Left colon (tissue), 2 donors: Measurements from ENCODE around the gene VIPR2. TPM values are rescaled to one million over a fixed set of nuclear protein-coding genes. Genes with fewer than 3 reads are reported as not detected.

Experiments used
- ATAC-seq: fragments of 200-7000 bp; cut with Tn5 transposase; one replicate; pipeline ENCODE4 v1.9.1; 2020; ENCODE audit warnings: mild to moderate bottlenecking, moderate library complexity
- DNase-seq, 2 donors: peaks; one replicate each; pipeline ENCODE4 v3.0.0-alpha.2; 2020
- intact Hi-C, 2 donors: fragments of 100-400 bp; cut with DNase I in 1 of 2; cut with micrococcal nuclease in 1 of 2; formaldehyde crosslinking; loops; one replicate each; pipeline versions ENCODE4 v1.11.2 to v1.14.0; 2022; cut with DNase I, micrococcal nuclease
- total RNA-seq, 2 donors: library from RNA; stranded (reverse); fragmentation: NEBNext Ultra II Directional; extraction: Animal tissue kit (Norgen Biotek cat#: 25700); gene quantifications; one replicate each; pipeline ENCODE4 v1.2.1, GENCODE V29; 2021
- donor health status: DM: no; HTN: no; CAD: no.
- donor health status: DM: yes; HTN: yes; CAD: no.

Gene VIPR2
- total RNA-seq, 2 donors from 2014 or later: 0.55 to 1.6 TPM

DNA sequence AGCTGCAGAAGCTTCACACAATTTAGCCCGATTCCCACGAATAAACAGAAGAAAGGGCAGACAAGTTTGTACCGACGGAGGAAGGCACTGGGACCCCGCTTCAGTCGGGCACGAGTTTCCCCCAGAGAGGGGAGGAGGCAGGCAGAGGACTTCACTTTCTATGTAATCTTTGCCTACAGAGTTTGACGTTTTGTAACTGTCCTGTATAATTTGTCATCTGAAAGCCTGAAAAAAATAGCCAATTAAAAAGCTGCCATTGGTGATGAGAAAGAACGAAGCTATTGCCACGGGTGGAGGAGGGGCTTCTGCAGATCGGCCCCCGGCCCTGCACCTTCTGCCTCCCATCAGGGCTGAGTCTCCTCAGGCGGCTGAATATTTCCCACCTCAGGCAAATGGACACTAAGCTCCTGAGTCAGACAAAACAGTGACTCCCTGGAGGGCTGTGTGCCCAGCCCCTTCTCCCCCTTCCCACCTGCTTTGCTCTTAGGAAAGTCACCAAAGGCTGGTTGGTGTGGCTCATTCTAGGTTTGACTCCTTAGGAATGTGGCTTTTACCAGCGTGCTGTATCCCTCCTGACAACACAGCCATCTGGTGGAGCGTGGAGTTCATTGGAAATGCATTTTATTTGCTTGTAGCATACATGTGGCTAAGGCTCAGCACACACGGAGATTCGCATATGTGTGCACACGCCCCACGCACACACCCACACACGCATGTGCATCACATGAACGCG lies 117.4 kb downstream of the VIPR2 start:
- intact Hi-C loops: no loop called here
- ATAC-seq (peak; percentile 14), DNase-seq (peak in 1 of 2 donors; percentile 17)

DNA sequence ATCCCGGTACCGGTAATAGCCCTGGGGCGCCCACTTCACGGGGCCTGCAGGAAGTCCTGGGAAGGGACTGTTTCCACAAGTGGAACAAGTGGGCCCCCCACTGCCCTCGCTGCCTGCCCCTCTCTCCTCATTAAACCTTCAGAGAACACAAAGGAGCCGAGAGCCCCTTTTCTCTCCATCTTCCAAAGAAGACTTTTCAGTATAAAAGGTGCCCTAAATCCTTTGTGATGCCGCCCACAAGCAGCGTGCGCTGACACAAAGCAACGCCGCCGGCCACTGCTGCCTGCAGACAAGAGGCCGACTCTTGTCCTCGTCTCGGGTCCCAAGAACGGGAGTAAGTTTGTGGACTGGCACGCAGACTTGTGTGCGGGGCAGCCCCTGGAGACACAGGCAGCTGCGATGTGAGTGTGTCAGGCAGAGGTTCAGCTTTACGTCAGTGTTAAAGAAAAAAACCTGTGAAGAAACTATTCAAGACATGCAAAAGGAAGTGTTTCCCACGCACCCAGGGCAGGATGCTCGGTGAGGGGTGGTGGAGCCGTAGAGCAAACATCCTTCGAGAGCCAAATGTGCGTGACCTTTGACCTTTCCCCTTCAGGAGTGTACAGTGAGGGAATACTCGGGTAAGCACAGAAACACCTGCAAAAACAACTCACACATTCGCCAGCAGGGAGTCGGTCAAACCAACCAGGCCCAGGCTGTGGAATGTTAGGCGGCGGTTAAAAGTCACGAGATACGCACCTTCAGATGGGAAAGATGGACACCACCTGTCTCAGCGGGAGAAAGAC lies 118.2 kb downstream of the VIPR2 start:
- DNase-seq: peak in 1 of 2 donors; percentile 19
- ATAC-seq: no peak
- intact Hi-C loops: no loop called here

DNA sequence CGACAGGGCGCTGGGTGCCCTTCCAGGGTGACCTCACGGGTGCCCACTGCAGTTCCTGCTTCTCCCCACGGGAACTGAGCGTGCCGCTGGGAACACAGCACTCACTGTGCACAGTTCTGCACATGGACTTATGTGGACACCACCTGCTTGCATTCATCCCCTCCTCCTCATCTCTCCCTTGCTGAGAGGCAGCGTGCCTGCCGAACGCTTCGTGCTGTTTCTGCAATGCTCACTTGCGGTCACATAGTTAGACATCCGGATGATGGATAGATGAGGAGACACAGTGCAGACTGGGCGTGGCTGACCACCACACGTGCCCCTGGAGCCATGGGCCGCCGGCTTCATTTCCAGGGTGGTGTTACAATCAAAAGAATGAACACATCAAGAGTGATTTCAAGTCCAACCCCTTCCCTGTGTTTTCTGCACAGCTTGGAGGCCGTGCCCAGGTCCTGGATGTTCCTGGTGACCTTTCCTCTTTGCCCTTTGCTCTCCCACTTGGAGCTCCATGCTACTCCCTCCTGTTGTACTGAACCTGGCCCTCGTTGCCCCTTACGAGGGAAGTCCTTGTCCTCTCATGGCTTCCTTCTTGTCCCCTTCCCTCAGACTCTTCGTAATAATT lies 119.4 kb downstream of the VIPR2 start:
- DNase-seq (peak in 1 of 2 donors; percentile 18), ATAC-seq (no peak)
- intact Hi-C loops: no loop called here

DNA sequence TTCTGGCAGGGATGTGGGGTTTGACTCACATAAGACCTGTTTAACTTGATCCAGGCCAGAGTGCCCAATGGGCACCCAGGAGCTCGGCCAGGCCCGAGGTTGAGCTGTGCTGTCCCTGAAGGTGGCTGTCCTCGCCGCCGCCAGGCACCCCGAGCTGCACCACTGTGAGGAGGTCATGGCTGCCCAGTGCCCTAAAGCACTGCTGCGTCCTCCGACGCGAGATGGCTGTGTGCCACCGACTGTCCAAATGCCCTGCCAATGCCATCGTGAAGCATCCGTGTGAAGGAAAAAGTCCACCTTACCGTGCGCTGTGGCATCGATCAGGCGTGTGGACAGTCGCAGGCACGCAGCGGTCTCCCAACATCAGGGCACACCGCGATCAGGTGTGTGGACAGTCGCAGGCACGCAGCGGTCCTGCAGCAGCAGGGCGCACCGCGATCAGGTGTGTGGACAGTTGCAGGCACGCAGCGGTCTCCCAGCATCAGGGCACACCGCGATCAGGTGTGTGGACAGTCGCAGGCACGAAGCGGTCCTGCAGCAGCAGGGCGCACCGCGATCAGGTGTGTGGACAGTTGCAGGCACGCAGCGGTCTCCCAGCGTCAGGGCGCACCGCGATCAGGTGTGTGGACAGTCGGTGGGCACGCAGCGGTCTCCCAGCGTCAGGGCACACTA lies 120.3 kb downstream of the VIPR2 start:
- ATAC-seq: no peak
- DNase-seq: peak in 1 of 2 donors; percentile 14
- intact Hi-C loops: no loop called here

DNA sequence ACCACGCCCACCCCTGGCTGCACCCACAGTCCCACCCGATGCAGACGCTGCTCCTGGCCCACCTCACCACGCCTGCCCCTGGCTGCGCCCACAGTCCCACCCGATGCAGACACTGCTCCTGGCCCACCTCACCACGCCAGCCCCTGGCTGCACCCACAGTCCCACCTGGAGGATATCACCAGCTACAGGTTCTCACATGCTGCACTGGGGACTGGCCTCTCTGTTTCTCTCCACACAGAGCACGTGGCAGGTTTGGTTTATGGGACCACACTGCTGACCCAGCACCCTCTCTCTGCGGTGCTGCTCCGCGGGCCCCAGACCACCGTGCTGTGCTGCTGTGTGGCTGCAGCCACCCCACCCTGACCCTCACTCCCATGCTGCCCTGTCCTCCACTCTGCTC lies 120.9 kb downstream of the VIPR2 start:
- intact Hi-C loops: no loop called here
- no peak for ATAC-seq
- peak in 1 of 2 donors; percentile 12 for DNase-seq

DNA sequence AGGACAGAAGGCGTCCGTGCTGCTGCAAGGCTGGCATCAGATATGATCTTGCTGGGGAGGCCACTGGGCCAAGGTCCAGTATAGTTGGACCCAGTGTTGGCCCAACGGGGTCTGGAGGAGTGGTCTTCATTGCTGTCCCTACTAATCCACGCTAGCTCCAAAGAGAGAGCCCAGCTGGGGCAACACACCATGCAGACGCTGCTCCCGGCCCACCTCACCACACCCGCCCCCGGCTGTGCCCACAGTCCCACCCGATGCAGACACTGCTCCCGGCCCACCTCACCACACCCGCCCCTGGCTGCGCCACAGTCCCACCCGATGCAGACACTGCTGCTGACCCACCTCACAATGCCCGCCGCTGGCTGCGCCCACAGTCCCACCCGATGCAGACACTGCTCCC lies 121.5 kb downstream of the VIPR2 start:
- intact Hi-C loops: no loop called here
- DNase-seq: no peak
- no peak for ATAC-seq

DNA sequence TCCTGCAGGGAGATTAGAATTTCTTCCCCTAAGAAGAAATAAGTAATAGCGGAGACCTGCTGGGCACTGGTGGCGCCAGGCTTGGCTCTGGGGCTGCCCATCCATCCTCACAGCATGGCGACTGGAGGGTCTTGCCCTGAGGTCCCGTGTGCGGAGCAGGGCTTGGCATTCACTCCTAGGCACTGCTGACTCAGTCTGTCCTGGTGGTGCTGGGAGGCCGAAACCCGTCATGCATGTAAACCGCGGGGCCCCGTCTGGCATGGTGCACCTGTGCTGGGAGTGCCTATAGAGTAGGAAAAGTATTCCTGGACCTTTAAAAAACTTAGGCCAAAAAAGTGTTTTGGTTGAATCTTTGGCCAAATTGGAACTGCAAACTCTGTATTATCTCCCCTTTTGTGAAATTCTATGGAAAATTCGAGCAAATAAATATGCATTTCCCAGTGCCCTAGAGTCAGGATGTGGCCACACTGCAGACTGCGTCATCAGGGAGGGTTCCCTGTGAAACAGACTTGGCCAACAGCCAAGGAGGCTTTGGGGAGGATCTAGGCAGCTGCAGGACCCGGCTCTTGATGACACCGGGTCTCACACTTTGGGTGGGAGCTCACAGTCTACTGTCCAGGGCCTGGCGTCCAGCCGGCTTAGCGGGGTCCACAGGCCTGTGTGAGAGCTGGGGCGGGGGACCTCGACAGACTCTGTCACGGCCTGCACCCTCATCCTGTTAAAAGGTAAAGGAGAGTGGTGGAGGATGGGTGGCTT lies 122.3 kb downstream of the VIPR2 start:
- no peak for ATAC-seq

DNA sequence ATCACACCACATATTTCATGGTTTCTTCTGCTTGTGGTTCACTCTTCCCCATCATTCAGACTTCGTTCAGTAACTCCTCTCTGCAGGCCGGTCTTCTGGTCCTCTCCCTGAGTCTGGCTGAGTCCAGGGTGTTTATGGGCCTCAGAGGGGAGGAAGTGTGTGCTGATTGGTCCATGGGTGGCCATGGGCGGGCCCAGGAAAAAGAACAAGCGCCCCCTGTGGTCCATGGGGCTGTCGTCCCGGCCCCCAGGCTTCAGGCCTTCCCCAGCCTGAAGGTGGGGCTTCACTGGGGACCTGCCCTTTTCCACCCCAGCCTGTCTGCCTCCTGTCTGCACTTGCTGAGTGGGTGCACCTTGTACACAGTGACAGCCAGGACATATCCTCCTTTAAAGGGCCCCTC lies 123.7 kb downstream of the VIPR2 start:
- intact Hi-C loops: no loop called here
- ATAC-seq: no peak
- DNase-seq: no peak

More for the DNA sequence above, 122.3 kb downstream of the VIPR2 start:
- peak in 1 of 2 donors; percentile 22 for DNase-seq
- intact Hi-C loops: no loop called here

DNA sequence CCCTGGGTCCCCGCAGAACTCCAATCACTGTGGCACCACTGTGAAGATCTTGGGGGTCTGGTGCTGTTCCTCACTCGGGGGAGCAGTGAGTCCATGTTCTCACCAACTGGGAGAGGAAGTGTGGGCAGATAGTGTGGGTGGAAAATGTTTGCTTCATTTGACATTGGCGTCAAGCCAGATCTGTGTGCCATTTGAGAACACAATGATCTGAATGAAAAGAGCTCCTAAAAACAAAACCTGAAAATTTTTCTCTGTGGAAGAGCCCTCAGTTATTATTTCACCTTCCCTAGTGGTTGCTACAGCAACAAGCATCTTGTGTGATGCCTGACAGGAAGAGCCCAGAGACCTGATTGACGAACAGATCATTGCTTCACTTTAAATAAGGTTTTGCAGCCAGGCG lies 125.6 kb downstream of the VIPR2 start:
- ATAC-seq (no peak), DNase-seq (no peak)
- intact Hi-C loops: no loop called here

DNA sequence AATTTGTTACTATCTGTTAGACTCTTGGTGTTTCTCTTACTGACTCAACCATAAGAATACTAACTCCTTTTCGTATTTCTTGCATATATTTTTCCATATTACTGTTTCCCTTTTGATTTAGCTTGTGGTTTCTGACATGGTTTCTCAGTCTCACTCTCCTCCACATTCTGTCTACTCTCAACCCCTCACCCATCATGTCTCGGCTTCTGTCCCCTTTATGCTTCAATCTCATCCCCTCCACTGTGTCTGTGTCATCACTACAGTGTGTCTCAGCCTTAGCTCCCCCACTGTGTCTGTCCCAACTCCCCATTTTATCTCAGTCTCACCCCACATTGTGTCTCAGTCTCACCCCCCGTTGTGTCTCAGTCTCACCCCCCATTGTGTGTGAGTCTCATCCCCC lies 126.9 kb downstream of the VIPR2 start:
- intact Hi-C loops: no loop called here
- ATAC-seq: no peak
- no peak for DNase-seq

DNA sequence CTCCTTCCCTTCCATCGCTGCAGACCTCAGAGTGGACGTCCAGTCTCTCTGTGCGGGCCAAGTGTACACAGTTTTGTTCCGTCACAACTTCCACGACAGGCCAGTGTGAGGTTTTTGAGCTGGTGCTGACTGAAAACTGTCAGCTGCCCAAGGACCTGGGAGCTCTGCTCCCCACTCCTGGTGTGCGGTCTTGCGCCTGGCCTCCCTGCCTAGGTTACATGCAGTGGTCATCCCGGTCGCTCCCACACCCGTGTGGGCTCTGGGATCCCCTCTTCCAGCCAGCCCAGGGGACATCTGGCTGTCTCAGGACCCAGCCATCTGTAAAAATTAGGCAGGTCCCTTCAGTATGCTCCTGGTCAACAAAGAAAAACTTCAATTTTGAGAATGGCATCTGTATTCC lies 127.5 kb downstream of the VIPR2 start:
- intact Hi-C loops: no loop called here
- ATAC-seq: no peak
- no peak for DNase-seq

DNA sequence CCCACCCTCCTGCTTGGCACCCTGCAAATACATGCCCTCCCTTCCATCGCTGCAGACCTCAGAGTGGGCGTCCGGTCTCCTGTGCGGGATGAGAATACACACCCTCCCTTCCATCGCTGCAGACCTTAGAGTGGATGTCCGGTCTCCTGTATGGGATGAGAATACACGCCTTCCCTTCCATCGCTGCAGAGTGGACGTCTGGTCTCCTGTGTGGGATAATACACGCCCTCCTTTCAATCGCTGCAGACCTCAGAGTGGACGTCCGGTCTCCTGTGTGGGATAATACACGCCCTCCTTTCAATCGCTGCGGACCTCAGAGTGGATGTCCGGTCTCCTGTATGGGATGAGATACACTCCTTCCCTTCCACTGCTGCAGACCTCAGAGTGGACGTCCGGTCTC lies 128.1 kb downstream of the VIPR2 start:
- intact Hi-C loops: no loop called here
- ATAC-seq (no peak), DNase-seq (no peak)

DNA sequence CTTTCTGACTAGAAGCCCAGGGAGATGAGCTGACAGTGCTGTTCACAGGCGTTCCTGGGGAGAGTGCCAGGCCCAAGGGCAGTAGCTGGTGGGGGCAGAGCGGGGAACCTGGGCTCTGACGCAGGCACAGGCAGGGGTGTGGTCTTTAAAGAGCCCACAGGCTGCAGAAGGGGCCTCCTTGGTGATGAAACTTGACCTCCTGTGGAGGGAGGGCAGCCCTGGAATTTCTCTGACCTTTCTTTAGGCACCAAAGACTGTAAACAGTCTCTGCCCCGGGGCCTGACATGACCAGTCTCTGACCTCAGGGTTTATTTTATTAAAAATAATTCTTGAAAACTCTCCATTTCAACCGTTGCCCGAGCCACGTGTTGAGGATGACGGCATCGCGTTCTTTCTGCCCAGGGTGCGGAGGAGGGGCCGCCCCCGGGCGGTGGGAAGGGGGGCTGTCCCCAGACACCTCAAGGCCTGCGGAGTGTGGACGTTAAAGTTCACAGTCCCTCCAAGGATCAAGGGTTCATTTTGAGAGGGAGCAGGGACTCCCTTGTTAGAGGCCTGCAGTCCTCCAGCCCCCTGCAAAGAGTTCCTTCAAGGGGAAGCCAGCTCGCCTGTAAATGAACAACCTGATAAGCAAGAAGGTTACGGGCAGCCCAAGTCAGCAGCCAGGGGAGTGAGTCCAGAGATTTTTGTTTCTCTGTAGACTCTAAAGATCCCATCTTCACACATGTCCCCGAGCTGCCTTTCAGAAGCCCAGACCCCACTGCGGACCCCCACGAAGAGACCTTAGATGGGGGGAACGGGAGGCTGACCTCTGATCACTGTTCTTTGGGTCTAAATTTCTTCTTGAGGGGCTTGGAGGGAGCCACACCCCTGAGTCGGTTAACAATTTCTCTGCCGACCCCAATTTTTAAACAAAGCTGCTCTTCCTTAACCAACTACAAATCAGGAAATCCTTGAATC lies 128.9 kb downstream of the VIPR2 start:
- ATAC-seq: peak; percentile 35
- intact Hi-C loops: no loop called here

DNA sequence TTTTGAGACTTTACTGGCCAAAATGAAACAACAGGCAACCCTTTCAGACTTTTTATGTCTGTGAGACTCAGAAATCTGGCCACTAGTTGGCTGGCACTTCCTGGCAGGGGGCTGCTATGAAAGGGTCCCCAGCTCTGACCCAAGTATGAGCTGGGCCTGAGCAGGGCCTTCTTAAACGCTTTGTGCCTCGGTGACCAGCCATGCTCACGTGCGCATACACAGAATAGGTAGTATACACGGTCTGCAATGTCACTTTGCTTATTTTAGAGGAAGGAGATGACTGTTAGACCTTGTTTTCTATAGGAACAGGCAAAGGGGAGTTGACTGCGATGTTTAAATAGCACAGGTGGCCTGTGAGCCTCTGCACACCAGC lies 129.6 kb downstream of the VIPR2 start:
- intact Hi-C loops: no loop called here

More for the DNA sequence above, 128.9 kb downstream of the VIPR2 start:
- peak; percentile 34 to 75 for DNase-seq

DNA sequence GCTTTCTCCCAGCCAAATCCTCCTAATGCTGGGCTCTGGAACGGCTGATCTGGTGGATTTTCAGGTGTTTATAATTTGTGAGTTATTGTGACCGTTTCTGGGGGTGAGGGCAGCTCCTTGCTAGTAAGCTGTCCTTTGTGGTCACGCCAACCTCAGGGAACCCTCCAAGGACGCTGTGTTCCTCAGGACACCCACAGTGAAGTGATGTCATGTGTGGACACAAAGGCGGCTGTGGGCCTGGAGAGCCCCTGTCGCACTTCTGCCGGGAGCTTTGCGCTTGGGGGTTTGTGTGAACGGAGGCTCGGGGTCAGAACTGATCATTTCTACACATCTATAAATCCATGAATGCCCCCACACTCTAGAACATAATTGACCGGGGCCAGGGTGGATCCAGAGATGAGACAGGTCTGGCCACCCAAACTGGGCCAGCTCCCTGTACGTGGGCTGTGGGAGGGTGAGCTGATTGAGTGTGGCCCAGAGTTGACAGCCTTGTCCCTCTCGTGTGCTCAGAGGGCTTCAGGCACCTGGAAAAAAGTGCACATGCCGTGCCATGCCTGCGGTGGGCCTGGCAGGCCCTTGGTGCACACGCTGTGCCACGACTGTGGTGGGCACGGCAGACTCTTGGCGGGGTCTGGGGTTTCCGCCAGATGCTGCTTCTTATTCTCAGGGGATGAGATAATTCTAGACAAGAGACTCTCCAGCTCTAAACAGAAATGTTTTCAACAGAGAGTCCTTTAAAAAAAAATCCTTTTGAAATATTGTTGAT lies 130.2 kb downstream of the VIPR2 start:
- intact Hi-C loops: no loop called here
- ATAC-seq (no peak), DNase-seq (no peak)

More for the DNA sequence above, 129.6 kb downstream of the VIPR2 start:
- ATAC-seq (no peak), DNase-seq (no peak)

DNA sequence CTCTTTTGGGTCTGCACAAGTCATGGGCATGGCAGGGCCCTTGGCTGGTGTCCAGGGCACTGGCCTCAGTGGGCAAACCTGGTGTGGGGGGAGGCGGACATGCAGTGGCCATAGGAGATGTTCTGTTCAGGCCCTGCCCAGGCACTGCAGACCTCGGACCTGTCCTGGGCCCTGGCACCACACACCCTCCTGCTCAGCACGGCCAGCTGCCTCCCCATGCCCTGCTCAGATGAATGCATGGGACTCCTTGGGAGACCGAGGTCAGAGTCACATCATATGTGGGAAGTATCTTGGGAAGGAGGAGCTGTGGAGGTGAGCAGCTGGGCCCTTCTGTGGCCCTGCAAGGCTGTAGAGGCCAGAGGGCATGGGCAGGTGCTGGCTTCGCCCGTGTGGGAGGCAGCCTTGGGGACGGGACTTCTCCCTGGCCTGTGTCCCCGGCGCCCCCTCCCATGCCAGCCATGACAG lies 130.8 kb downstream of the VIPR2 start:
- no peak for ATAC-seq
- DNase-seq: no peak

DNA sequence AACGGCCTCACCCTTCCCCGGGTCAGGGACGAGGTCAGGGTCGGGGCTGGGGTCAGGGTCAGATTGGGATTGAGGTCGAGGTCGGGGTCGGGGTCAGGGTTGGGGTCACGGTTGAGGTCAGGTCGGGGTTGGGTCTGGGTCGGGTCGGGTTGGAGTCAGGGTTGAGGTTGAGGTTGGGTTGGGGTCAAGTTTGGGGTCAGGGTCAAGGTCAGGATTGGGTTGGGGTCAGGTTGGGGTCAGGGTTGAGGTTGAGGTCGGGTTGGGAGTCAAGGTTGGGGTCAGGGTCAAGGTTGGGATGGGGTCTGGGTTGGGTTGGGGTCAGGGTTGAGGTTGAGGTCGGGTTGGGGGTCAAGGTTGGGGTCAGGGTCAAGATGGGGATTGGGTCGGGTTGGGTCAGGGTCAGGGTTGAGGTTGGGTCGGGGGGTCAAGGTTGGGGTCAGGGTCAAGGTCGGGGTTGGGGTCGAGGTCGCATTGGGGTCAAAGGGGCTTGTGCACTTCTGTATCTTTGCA lies 131.4 kb downstream of the VIPR2 start:
- DNase-seq: no peak
- ATAC-seq: peak; percentile 9
- intact Hi-C loops: no loop called here

More for the DNA sequence above, 130.8 kb downstream of the VIPR2 start:
- intact Hi-C loops: no loop called here
